Suprapubic skin (tissue), 4 donors: ENCODE results near the gene CD27. TPM values are rescaled to one million over a fixed set of nuclear protein-coding genes. Genes with fewer than 3 reads are reported as not detected.
A peak's percentile ranks its signal among the peaks of the same experiment; 100 is the strongest.

Experiments
- DNase-seq, 2 donors: peaks; one replicate each; pipeline ENCODE4 v3.0.0-alpha.2; 2019; ENCODE audit warnings: low spot score in 2 of 2
- H3K27ac ChIP-seq: fragments of 200-600 bp; sonication (generic); one replicate; pipeline ENCODE4 v1.5.1; 2019
- H3K27me3 ChIP-seq: fragments of 200-600 bp; sonication (generic); one replicate; pipeline ENCODE4 v1.5.1; 2019
- H3K36me3 ChIP-seq: fragments of 200-600 bp; sonication (generic); one replicate; pipeline ENCODE4 v1.5.1; 2019
- H3K4me1 ChIP-seq: fragments of 200-600 bp; sonication (generic); one replicate; pipeline ENCODE4 v1.5.1; 2019
- H3K4me3 ChIP-seq: fragments of 200-600 bp; sonication (generic); one replicate; pipeline ENCODE4 v1.5.1; 2019; ENCODE audit warnings: mild to moderate bottlenecking
- H3K9me3 ChIP-seq: fragments of 200-600 bp; sonication (generic); one replicate; pipeline ENCODE4 v1.5.1; 2019
- EP300 ChIP-seq: sonication (generic); formaldehyde crosslinking; IDR thresholded peaks from one replicate; pipeline ENCODE4 v1.6.1; 2017; ENCODE audit warnings: antibody characterized with exemption
- POLR2A ChIP-seq, 2 donors: fragments of 450-650 bp; IDR thresholded peaks; one replicate each; pipeline ENCODE4 v1.6.1; 2017; ENCODE audit warnings: antibody characterized with exemption in 2 of 2, mild to moderate bottlenecking in 2 of 2, moderate library complexity in 2 of 2
- POLR2AphosphoS5 ChIP-seq, 3 donors: sonication (generic); formaldehyde crosslinking; IDR thresholded peaks; one replicate each; pipeline ENCODE4 v1.6.1; 2017; ENCODE audit warnings: antibody characterized with exemption in 3 of 3
- WGBS: methylation state at CpG from one replicate; pipeline ENCODE4 v1.1.5; 2018; 5-methylcytosine and 5-hydroxymethylcytosine counted together
- total RNA-seq, 4 donors: library from RNA; depleted of rRNA; stranded (reverse); fragments of >200 nt; gene quantifications; one replicate each; pipeline ENCODE4 v1.1.0, GENCODE V29; 2016
- TF ChIP-seq, protein P1 (sequence below), 2 donors: fragments of 200-600 bp in 1 of 2; fragments of 450-650 bp in 1 of 2; sonication (generic) in 1 of 2; IDR thresholded peaks; one replicate each; pipeline ENCODE4 v1.5.1; 2016 to 2019; ENCODE audit warnings: antibody characterized with exemption in 2 of 2, mild to moderate bottlenecking in 1 of 2, moderate library complexity in 1 of 2

CD27 gene
- total RNA-seq, result 1 to 10 TPM in 1 of 4 donors, not detected in 3; 1.9 TPM

DNA sequence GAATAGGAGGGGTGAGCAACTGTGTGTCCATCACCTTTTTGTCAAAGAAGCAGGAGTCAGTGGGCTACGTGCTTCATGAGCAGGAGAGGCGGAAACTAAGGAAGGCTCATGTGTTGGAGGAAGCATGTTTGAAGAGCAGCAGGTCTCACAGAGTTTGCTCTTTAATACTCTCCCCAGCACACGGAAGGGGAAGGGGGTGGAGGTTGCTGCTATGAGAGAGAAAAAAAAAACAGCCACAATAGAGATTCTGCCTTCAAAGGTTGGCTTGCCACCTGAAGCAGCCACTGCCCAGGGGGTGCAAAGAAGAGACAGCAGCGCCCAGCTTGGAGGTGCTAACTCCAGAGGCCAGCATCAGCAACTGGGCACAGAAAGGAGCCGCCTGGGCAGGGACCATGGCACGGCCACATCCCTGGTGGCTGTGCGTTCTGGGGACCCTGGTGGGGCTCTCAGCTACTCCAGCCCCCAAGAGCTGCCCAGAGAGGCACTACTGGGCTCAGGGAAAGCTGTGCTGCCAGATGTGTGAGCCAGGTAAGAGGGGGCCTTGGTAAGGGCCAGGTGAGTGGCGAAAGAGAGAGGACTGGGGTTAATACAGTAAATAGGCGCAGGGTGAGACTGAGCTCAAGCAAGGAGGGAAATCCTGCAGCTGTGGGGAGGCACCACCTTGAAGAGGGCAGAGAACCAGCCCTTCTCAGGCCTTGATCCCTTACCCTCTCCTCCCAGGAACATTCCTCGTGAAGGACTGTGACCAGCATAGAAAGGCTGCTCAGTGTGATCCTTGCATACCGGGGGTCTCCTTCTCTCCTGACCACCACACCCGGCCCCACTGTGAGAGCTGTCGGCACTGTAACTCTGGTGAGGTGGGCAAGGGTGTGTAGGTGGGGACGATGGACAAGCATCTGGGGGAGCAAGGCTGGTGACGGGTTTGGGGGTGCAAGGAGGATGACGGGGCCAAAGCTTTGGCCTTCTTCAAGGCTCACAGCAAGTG is at the start of gene CD27:
CD27 (plus strand) TSS at position 252 of the 985 bp plus-strand sequence; CDS start at position 393, 141 bp downstream.
- Histone ChIP-seq H3K36me3 (peaks cover 14% of the 10 kb centered on the region), H3K4me3 (no peak within 1 kb of the TSS), H3K27ac (no peak within 1 kb of the TSS), H3K27me3 (no peaks in the 10 kb centered on the region), H3K9me3 (no peaks in the 10 kb centered on the region), H3K4me1 (peaks cover under 1% of the 10 kb centered on the region)
- TF ChIP-seq POLR2AphosphoS5 (IDR thresholded peaks at IDR 0.05) (no peak), EP300 (no peak), POLR2A (IDR thresholded peaks at IDR 0.05) (no peak)
- TF ChIP-seq, protein P1, sequence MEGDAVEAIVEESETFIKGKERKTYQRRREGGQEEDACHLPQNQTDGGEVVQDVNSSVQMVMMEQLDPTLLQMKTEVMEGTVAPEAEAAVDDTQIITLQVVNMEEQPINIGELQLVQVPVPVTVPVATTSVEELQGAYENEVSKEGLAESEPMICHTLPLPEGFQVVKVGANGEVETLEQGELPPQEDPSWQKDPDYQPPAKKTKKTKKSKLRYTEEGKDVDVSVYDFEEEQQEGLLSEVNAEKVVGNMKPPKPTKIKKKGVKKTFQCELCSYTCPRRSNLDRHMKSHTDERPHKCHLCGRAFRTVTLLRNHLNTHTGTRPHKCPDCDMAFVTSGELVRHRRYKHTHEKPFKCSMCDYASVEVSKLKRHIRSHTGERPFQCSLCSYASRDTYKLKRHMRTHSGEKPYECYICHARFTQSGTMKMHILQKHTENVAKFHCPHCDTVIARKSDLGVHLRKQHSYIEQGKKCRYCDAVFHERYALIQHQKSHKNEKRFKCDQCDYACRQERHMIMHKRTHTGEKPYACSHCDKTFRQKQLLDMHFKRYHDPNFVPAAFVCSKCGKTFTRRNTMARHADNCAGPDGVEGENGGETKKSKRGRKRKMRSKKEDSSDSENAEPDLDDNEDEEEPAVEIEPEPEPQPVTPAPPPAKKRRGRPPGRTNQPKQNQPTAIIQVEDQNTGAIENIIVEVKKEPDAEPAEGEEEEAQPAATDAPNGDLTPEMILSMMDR (IDR thresholded peaks at IDR 0.05), result no peak
- peak in 1 of 2 donors; percentile 34 for DNase-seq
- WGBS, result 85% methylated on average over 15 of the region's 16 CpGs

DNA sequence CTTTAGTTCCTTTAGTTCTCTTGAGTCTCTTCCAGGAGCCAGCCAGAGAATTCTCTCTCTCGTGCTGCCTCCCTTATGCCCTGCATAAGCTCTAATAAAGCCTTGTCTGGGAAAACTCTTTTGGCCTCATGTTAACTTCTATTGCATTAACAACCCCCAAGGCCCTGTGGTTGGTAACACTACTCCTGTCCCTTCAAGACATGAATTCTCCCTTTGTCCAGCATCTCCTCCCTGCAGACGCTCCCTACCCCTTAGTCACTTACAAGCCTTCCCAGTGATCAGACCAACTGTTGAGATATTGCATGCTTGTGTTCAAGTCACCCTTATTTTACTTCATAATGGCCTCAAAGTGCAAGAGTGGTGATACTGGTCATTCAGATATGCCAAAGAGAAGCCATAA is 48.7 kb upstream of the CD27 start:
- H3K27ac ChIP-seq, result no peak overlapping the region
- no peak for DNase-seq
- H3K4me1 ChIP-seq, result peaks cover 21% of the 10 kb centered on the region
- H3K27me3 ChIP-seq, result no peaks in the 10 kb centered on the region
- TF ChIP-seq POLR2AphosphoS5 (IDR thresholded peaks at IDR 0.05) (no peak), POLR2A (IDR thresholded peaks at IDR 0.05) (no peak), EP300 (no peak)
- TF ChIP-seq, protein P1 (IDR thresholded peaks at IDR 0.05), result no peak
- H3K4me3 ChIP-seq, result no peak overlapping the region
- H3K9me3 ChIP-seq, result no peaks in the 10 kb centered on the region
- 57% methylated on average over 2 of the region's 2 CpGs for WGBS
- H3K36me3 ChIP-seq, result peaks cover 10% of the 10 kb centered on the region

DNA sequence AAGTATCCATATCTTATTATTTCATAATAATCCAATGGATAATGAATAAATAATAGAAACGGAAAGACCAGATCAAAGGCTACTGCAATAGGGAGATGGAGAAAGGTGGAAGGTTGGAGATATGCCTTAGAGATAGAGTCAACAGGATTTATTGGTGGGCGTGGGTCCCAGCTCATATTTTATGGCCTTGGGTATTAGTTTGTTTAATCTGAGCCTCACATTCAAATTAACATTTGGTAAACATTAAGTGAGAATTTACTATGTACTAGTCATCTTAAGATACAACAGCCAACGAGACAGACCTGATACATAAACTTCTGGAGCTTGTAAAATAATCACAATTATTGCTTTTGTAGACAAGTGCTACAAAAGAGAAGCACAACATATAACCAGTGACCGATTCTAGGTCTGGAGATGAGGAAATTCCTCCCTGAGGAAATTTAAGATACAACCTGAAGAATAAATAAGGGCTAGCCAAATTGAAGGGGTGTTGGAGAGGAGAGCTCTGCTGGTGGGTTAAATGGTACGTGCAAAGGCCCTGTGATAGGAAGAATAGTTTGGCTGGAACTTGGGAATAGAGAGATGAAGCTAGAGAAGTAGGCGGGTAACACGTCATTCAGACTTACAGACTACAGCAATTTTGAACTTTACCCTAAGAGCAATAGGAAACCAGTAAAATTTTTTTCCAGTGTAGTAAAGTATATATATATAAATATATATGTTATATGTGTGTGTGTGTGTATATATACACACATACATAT is 44.7 kb upstream of the CD27 start:
- DNase-seq, result no peak
- no peaks in the 10 kb centered on the region for H3K36me3 ChIP-seq
- TF ChIP-seq, protein P1 (IDR thresholded peaks at IDR 0.05), result no peak
- TF ChIP-seq POLR2A (IDR thresholded peaks at IDR 0.05) (no peak), POLR2AphosphoS5 (IDR thresholded peaks at IDR 0.05) (no peak), EP300 (no peak)
- no peaks in the 10 kb centered on the region for H3K9me3 ChIP-seq
- H3K27ac ChIP-seq, result no peak overlapping the region
- H3K4me1 ChIP-seq, result peaks cover 7% of the 10 kb centered on the region
- 89% methylated on average over 7 of the region's 7 CpGs for WGBS
- no peaks in the 10 kb centered on the region for H3K27me3 ChIP-seq
- H3K4me3 ChIP-seq, result no peak overlapping the region

DNA sequence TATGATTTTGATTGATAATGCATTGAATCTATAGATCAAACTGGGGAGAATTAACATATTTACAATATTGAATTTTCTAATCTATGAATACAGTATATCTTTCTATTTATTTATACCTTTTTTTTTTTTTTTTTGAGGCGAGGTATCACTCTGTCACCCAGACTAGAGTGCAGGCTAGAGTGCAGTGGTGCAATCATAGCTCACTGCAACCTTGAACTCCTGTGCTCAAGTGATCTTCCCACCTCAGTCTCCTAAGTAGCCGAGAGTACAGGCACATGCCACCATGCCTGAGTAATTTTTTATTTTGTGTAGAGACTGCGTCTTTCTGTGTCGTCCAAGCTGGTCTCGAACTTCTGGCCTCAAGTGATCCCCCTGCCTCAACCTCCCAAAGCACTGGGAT is 40.4 kb upstream of the CD27 start:
- WGBS, result 92% methylated on average over 5 of the region's 5 CpGs
- no peaks in the 10 kb centered on the region for H3K9me3 ChIP-seq
- H3K4me1 ChIP-seq, result no peaks in the 10 kb centered on the region
- no peaks in the 10 kb centered on the region for H3K27me3 ChIP-seq
- no peak for TF ChIP-seq EP300
- no peak for TF ChIP-seq POLR2AphosphoS5 (IDR thresholded peaks at IDR 0.05)
- TF ChIP-seq, protein P1 (IDR thresholded peaks at IDR 0.05), result no peak
- no peak for TF ChIP-seq POLR2A (IDR thresholded peaks at IDR 0.05)
- H3K36me3 ChIP-seq, result no peaks in the 10 kb centered on the region
- no peak overlapping the region for H3K4me3 ChIP-seq
- H3K27ac ChIP-seq, result no peak overlapping the region
- DNase-seq, result no peak

DNA sequence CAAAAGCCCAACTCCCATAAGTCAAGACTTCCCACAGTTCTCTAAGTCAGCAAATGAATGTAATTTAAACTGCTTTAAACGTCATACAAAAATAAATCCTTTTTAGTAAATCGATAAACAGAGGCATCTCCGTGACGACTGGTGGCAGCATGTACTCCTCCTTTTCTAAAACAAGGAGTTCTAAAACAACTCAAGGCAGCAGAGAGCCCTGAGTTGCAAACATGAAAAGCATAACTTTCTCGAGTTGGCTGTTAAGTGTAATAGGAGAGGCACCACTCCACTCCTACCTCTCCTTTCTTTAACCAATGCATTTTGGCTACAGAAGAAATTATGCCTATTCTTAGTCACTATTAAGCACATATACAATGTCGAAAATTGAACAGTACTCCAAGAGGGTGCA is 38.8 kb upstream of the CD27 start:
- Histone ChIP-seq H3K4me3 (no peak overlapping the region), H3K4me1 (no peaks in the 10 kb centered on the region), H3K27me3 (no peaks in the 10 kb centered on the region), H3K9me3 (no peaks in the 10 kb centered on the region), H3K36me3 (no peaks in the 10 kb centered on the region), H3K27ac (no peak overlapping the region)
- 83% methylated on average over 6 of the region's 6 CpGs for WGBS
- TF ChIP-seq EP300 (no peak), POLR2A (IDR thresholded peaks at IDR 0.05) (no peak), POLR2AphosphoS5 (IDR thresholded peaks at IDR 0.05) (no peak)
- TF ChIP-seq, protein P1 (IDR thresholded peaks at IDR 0.05), result no peak
- no peak for DNase-seq
